NK-92 (cell line): Measurements from ENCODE around the gene OSBPL10.
"Not testable (repeated sequence)": the region's sequence is repeated elsewhere in the genome, so short reads cannot be mapped to it uniquely, and the experiment has no call there.

Experiments used
- DNase-seq: peaks from one replicate; lab custom pipeline; 2025; ENCODE audit not compliant: unreplicated experiment; lab: John Stamatoyannopoulos, UW

OSBPL10 gene, protein sequence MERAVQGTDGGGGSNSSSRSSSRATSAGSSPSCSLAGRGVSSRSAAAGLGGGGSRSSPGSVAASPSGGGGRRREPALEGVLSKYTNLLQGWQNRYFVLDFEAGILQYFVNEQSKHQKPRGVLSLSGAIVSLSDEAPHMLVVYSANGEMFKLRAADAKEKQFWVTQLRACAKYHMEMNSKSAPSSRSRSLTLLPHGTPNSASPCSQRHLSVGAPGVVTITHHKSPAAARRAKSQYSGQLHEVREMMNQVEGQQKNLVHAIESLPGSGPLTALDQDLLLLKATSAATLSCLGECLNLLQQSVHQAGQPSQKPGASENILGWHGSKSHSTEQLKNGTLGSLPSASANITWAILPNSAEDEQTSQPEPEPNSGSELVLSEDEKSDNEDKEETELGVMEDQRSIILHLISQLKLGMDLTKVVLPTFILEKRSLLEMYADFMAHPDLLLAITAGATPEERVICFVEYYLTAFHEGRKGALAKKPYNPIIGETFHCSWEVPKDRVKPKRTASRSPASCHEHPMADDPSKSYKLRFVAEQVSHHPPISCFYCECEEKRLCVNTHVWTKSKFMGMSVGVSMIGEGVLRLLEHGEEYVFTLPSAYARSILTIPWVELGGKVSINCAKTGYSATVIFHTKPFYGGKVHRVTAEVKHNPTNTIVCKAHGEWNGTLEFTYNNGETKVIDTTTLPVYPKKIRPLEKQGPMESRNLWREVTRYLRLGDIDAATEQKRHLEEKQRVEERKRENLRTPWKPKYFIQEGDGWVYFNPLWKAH

DNA sequence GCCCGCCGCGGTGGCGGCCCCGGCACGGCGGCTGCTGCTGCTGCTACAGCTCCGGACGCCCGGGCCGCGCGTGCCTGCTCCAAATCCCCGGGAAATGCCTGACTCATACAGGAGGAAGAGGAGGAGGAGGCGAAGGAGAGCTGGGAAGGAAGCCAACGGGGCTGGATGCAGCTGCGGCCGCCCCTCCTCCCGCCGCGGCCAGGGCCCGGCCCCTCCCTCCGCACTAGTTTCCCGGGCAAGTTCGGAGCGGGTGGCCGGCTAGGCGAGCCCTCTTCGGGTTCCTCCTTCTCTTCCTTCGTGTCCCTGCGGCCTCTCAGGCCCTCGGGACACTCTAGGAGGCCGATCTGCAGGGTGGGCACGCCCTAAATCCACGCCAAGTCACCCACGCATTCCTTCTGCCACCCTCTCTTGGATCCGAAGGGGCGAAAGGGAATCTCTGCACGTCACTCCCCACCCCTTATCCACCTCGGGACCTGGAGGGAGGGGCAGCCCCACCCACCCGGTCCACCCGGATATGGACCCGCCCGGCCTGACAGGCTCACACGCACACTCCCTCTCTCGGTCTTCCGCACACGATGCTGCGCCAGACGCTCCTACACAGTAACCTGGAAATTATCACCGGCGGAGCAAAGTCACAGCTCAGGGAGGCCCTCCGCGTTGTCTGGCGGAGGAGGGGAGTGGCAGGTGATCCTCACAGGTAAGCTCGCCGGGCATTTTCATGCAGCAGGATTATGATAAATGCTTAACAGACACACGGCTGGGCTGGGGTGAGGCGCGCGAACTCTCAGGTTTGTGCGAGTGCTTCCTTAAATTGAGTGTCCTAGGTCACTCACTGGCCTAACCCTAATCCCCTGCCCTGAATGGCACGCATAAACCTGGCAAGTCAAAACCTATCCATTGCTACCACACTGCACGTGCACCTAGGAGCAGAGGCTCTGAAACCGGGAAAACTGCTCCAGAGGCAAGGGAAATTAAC lies at the start of gene OSBPL10, which contains the start of gene ZNF860:
OSBPL10 (minus strand) TSS at position 57 of the 976 bp plus-strand sequence. CDS start 83 bp downstream, outside the sequence.
ZNF860 (plus strand) TSS at position 545 of the 976 bp plus-strand sequence. CDS start 7,330 bp downstream, outside the sequence.
- no peak for DNase-seq

DNA sequence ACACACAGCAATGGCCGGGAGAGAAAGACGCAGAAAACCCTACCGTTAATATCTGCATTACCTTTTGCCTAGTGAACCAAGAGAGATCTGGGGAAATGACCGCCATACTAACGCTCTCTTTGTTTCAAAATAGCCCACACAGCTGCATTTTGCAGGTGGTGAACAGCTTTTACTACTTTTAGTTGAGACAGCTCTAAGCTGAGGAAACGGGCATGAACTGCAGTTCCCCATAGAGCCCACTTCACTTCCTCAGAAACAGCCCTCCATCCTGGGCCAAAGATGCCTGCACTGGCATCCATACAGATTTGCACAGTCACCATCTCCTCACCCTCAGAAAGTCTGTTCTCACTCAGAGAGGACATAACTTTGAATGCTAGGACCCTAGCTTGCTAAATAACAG lies 45.5 kb upstream of the OSBPL10 start:
- DNase-seq, result no peak

- no peak for DNase-seq
Observed at GRCh38 chr3:32022947-32023346, 41.9 kb upstream of the OSBPL10 start.

DNA sequence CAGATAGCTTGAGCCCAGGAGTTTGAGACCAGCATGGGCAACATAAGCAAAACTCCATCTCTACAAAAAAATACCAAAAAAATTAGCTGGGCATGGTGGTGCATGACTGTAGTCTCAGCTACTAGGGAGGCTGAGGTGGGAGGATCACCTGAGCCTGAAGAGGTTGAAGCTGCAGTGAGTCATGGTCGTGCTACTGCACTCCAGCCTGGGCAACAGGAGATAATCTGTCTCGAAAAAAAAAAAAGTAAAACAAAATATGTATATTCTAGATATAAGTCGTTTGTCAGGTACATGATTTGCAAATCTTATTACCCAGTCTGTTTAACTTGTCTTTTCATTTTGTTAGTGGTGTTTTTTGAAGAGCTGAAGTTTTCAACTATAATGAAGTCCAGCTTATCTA lies 40.7 kb upstream of the OSBPL10 start:
- DNase-seq, result no peak

GRCh38 chr3:32021155-32021554 lies 40.1 kb upstream of the OSBPL10 start:
- no peak for DNase-seq

- DNase-seq, result no peak
Observed at GRCh38 chr3:32018757-32019564, 37.9 kb upstream of the OSBPL10 start.

DNA sequence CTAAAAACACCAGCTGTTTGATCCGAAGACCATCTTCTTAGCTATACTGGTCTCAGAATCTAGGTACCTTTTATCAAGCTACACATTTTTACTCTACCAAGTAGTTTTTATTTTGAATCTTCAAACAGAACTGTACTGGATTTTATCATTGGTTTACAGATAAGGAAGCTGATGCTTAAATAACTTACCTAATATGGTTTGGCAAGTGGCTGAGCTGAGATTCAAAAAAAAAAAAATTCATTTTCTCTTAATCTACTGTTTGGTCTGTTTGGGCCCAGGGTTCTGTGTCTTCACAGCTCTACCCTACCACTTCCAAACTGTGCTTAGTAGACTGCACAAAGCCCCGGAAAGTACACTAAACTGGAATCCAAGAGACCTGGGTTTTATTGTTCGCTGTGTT lies 36.2 kb upstream of the OSBPL10 start:
- no peak for DNase-seq

DNA sequence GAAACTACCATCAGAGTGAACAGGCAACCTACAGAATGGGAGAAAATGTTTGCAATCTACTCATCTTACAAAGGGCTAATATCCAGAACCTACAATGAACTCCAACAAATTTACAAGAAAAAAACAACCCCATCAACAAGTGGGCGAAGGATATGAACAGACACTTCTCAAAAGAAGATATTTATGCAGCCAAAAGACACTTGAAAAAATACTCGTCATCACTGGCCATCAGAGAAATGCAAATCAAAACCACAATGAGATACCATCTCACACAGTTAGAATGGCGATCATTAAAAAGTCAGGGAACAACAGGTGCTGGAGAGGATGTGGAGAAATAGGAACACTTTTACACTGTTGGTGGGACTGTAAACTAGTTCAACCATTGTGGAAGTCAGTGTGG lies 34.6 kb upstream of the OSBPL10 start:
- not testable (repeated sequence) for DNase-seq

- DNase-seq, result not testable (repeated sequence)
Observed at GRCh38 chr3:32010699-32011098, 29.6 kb upstream of the OSBPL10 start.

- no peak for DNase-seq
Observed at GRCh38 chr3:32009957-32010356, 28.9 kb upstream of the OSBPL10 start.

- no peak for DNase-seq
Observed at GRCh38 chr3:32009101-32009500, 28.0 kb upstream of the OSBPL10 start.

- no peak for DNase-seq
Observed at GRCh38 chr3:32004113-32004765, 23.2 kb upstream of the OSBPL10 start.

DNA sequence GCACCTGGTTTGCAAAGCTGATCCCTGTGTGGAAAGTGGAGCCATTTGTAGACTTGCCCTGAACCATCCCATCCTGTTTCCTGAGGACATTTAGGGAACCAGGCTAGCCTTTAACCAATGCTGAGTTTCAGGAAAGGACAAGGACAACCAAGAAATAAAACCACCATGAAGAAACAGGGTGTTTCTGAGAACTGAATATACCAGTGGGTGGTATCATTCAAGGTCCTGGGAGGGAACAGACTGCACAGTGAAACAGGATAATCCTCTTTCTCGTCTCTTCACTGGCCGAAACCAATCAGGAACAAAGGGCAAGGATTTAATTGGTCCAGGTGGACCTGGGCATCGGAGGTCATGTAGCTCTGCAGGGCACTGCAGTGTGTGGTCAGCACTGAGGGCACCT lies 22.3 kb upstream of the OSBPL10 start:
- DNase-seq, result no peak

GRCh38 chr3:32002561-32003368 lies 21.7 kb upstream of the OSBPL10 start:
- no peak for DNase-seq

GRCh38 chr3:32000877-32001276 lies 19.8 kb upstream of the OSBPL10 start:
- DNase-seq, result no peak

DNA sequence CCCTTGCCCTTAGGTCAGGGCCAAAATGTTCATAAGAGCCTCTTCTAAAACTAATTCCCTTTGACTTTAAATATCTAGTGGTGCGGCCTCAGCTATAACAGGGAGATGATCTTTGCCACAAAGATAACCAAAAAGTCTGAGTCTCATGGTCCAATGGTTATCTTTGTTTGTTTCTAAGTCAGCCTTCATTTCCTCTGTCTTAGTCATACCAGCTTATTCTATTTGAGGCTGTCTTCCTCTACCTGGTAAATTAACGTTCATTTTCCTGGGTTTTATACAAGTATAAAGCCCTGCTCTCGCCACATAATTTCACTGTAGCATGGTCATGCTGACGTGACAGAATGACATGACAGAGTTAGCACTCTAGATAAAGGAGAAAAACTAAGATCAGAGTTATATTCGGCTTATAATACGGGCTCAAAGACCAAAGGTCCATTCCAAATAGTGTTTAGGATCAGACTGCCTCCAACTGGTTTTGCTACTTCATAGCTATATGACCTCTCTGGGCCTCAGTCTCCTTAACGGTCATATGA lies 18.9 kb upstream of the OSBPL10 start:
- DNase-seq, result no peak

- no peak for DNase-seq
Observed at GRCh38 chr3:31997500-31997899, 16.4 kb upstream of the OSBPL10 start.

- no peak for DNase-seq
Observed at GRCh38 chr3:31996195-31996594, 15.1 kb upstream of the OSBPL10 start.
